Sigmoid colon (tissue), 3 donors: Measurements from ENCODE around the gene STAT2.

Experiments
- POLR2A ChIP-seq, 2 donors: fragments of 450-650 bp; IDR thresholded peaks; one replicate each; pipeline ENCODE4 v1.6.1; 2016; ENCODE audit warnings: antibody characterized with exemption in 2 of 2, mild to moderate bottlenecking in 2 of 2, moderate library complexity in 2 of 2
- TF ChIP-seq, protein P1 (sequence below), 4 experiments: fragments of 450-650 bp in 3 of 4; fragments of 200-600 bp in 1 of 4; IDR thresholded peaks; one replicate each; pipeline ENCODE4 v1.5.1; 2016 to 2019; ENCODE audit warnings: antibody characterized with exemption in 4 of 4, mild to moderate bottlenecking in 3 of 4, moderate library complexity in 2 of 4

DNA sequence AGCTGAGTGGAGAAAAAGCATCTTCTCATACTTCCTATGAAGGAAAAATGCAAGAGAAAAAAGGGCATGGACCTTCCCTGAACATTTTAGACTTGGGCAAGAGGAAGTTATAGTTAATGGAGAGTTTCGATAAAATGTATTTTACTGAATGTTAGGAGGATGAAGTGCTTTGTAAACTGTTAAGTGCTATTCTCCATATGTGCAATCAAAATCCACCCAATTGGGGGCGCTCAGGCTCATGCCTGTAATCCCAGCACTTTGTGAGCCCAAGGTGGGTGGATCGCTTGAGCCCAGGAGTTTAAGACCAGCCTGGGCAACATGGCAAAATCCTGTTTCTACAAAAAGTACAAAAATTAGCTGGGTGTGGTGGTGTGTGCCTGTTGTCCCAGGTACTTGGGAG is 42.2 kb downstream of the STAT2 start:
- TF ChIP-seq, protein P1, sequence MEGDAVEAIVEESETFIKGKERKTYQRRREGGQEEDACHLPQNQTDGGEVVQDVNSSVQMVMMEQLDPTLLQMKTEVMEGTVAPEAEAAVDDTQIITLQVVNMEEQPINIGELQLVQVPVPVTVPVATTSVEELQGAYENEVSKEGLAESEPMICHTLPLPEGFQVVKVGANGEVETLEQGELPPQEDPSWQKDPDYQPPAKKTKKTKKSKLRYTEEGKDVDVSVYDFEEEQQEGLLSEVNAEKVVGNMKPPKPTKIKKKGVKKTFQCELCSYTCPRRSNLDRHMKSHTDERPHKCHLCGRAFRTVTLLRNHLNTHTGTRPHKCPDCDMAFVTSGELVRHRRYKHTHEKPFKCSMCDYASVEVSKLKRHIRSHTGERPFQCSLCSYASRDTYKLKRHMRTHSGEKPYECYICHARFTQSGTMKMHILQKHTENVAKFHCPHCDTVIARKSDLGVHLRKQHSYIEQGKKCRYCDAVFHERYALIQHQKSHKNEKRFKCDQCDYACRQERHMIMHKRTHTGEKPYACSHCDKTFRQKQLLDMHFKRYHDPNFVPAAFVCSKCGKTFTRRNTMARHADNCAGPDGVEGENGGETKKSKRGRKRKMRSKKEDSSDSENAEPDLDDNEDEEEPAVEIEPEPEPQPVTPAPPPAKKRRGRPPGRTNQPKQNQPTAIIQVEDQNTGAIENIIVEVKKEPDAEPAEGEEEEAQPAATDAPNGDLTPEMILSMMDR (IDR thresholded peaks at IDR 0.05) = no peak
- no peak for TF ChIP-seq POLR2A (IDR thresholded peaks at IDR 0.05)
